Activated naive CD8-positive, alpha-beta T cell (primary cell): ENCODE results near the gene PHLPP2.

ENCODE experiments used
- H3K27ac Mint-ChIP-seq: one replicate; pipeline ENCODE4 v1.8.0; 2021; ENCODE audit warnings: mixed read lengths
- H3K27me3 Mint-ChIP-seq: one replicate; pipeline ENCODE4 v1.8.0; 2021; ENCODE audit warnings: mixed read lengths
- H3K36me3 Mint-ChIP-seq: one replicate; pipeline ENCODE4 v1.8.0; 2021; ENCODE audit warnings: mixed read lengths
- H3K4me1 Mint-ChIP-seq: one replicate; pipeline ENCODE4 v1.8.0; 2021; ENCODE audit warnings: low read depth, mixed read lengths
- H3K4me3 Mint-ChIP-seq: one replicate; pipeline ENCODE4 v1.8.0; 2021; ENCODE audit warnings: mild to moderate bottlenecking, mixed read lengths
- H3K9me3 Mint-ChIP-seq: one replicate; pipeline ENCODE4 v1.8.0; 2021; ENCODE audit warnings: low read depth, mixed read lengths

Gene PHLPP2, protein sequence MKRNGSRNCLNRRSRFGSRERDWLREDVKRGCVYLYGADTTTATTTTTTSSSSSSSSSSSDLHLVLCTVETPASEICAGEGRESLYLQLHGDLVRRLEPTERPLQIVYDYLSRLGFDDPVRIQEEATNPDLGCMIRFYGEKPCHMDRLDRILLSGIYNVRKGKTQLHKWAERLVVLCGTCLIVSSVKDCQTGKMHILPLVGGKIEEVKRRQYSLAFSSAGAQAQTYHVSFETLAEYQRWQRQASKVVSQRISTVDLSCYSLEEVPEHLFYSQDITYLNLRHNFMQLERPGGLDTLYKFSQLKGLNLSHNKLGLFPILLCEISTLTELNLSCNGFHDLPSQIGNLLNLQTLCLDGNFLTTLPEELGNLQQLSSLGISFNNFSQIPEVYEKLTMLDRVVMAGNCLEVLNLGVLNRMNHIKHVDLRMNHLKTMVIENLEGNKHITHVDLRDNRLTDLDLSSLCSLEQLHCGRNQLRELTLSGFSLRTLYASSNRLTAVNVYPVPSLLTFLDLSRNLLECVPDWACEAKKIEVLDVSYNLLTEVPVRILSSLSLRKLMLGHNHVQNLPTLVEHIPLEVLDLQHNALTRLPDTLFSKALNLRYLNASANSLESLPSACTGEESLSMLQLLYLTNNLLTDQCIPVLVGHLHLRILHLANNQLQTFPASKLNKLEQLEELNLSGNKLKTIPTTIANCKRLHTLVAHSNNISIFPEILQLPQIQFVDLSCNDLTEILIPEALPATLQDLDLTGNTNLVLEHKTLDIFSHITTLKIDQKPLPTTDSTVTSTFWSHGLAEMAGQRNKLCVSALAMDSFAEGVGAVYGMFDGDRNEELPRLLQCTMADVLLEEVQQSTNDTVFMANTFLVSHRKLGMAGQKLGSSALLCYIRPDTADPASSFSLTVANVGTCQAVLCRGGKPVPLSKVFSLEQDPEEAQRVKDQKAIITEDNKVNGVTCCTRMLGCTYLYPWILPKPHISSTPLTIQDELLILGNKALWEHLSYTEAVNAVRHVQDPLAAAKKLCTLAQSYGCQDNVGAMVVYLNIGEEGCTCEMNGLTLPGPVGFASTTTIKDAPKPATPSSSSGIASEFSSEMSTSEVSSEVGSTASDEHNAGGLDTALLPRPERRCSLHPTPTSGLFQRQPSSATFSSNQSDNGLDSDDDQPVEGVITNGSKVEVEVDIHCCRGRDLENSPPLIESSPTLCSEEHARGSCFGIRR (N-terminal part only)

GRCh38 chr16:71724320-71724751, at the start of gene PHLPP2:
TSS of gene PHLPP2 (minus strand) at chr16:71724701. CDS start at chr16:71714795, 9,906 bp downstream.
- Mint-ChIP-seq H3K4me1 (peaks cover 17% of the 10 kb centered on the region), H3K9me3 (no peaks in the 10 kb centered on the region), H3K36me3 (no peaks in the 10 kb centered on the region), H3K27ac (peak within 1 kb of the TSS; percentile 76), H3K27me3 (no peaks in the 10 kb centered on the region), H3K4me3 (peak within 1 kb of the TSS; percentile 90)

GRCh38 chr16:71771571-71771970, 47.1 kb upstream of the PHLPP2 start:
- no peak overlapping the region for H3K4me3 Mint-ChIP-seq
- no peaks in the 10 kb centered on the region for H3K27me3 Mint-ChIP-seq
- peaks cover 24% of the 10 kb centered on the region for H3K4me1 Mint-ChIP-seq
- peaks cover 7% of the 10 kb centered on the region for H3K36me3 Mint-ChIP-seq
- H3K9me3 Mint-ChIP-seq = no peaks in the 10 kb centered on the region
- no peak overlapping the region for H3K27ac Mint-ChIP-seq

- H3K4me1 Mint-ChIP-seq = peaks cover 10% of the 10 kb centered on the region
- no peaks in the 10 kb centered on the region for H3K27me3 Mint-ChIP-seq
- no peak overlapping the region for H3K27ac Mint-ChIP-seq
- no peaks in the 10 kb centered on the region for H3K9me3 Mint-ChIP-seq
- H3K4me3 Mint-ChIP-seq = no peak overlapping the region
- peaks cover 7% of the 10 kb centered on the region for H3K36me3 Mint-ChIP-seq
These were observed 44.7 kb upstream of the PHLPP2 start for GRCh38 chr16:71769222-71769621.

- peaks cover 10% of the 10 kb centered on the region for H3K4me1 Mint-ChIP-seq
- H3K4me3 Mint-ChIP-seq = no peak overlapping the region
- no peaks in the 10 kb centered on the region for H3K9me3 Mint-ChIP-seq
- peaks cover 7% of the 10 kb centered on the region for H3K36me3 Mint-ChIP-seq
- peak overlapping the region; percentile 56 for H3K27ac Mint-ChIP-seq
- H3K27me3 Mint-ChIP-seq = no peaks in the 10 kb centered on the region
These were observed 42.8 kb upstream of the PHLPP2 start for GRCh38 chr16:71767060-71767900.

DNA sequence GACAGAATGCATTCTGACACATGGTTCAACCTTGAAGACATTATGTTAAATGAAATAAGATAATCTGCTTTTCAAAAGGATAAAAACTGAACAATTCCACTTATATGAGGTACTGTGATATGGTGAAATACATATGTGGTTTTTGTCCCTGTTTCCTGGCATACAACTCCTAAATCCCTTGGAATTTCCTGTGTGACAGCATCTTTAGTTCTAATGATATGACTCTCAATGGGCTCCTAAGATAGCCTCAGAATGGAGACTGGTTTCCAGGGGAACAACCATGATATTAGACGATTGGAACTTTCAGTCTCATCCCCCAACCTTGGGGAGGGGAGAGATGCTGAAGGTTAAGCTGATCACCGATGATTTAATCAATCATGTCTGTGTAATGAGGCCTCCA, 37.7 kb upstream of the PHLPP2 start:
- H3K4me3 Mint-ChIP-seq = no peak overlapping the region
- no peaks in the 10 kb centered on the region for H3K27me3 Mint-ChIP-seq
- peaks cover 4% of the 10 kb centered on the region for H3K4me1 Mint-ChIP-seq
- no peaks in the 10 kb centered on the region for H3K36me3 Mint-ChIP-seq
- no peak overlapping the region for H3K27ac Mint-ChIP-seq
- no peaks in the 10 kb centered on the region for H3K9me3 Mint-ChIP-seq

DNA sequence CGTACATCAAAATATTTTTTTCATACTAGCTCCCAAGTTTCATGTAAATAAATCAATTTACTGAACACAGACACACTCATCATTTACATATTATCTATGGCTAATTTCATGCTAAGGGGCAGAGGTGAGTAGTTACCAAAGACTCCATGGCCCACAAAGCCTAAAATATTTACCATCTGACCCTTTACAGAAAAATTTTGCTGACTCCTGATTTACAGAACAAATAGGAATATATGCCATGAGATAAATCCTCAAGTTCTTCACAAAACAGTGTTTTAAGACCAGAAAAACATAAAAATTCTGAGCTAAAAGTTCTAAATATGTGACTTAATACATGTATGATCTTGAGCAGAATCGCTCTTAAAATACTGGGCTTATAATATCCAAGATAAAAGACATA, 36.6 kb upstream of the PHLPP2 start:
- no peaks in the 10 kb centered on the region for H3K36me3 Mint-ChIP-seq
- H3K27me3 Mint-ChIP-seq = no peaks in the 10 kb centered on the region
- H3K4me1 Mint-ChIP-seq = peaks cover 2% of the 10 kb centered on the region
- no peaks in the 10 kb centered on the region for H3K9me3 Mint-ChIP-seq
- no peak overlapping the region for H3K4me3 Mint-ChIP-seq
- no peak overlapping the region for H3K27ac Mint-ChIP-seq

GRCh38 chr16:71758293-71758760, 33.8 kb upstream of the PHLPP2 start:
- Mint-ChIP-seq H3K27ac (no peak overlapping the region), H3K4me1 (peaks cover 7% of the 10 kb centered on the region), H3K9me3 (no peaks in the 10 kb centered on the region), H3K36me3 (peaks cover 2% of the 10 kb centered on the region), H3K27me3 (no peaks in the 10 kb centered on the region), H3K4me3 (no peak overlapping the region)

- Mint-ChIP-seq H3K27ac (peak overlapping the region; percentile 84), H3K4me1 (peaks cover 7% of the 10 kb centered on the region), H3K27me3 (no peaks in the 10 kb centered on the region), H3K36me3 (peaks cover 7% of the 10 kb centered on the region), H3K4me3 (no peak overlapping the region), H3K9me3 (no peaks in the 10 kb centered on the region)
These were observed 30.2 kb upstream of the PHLPP2 start for GRCh38 chr16:71754652-71755051.

DNA sequence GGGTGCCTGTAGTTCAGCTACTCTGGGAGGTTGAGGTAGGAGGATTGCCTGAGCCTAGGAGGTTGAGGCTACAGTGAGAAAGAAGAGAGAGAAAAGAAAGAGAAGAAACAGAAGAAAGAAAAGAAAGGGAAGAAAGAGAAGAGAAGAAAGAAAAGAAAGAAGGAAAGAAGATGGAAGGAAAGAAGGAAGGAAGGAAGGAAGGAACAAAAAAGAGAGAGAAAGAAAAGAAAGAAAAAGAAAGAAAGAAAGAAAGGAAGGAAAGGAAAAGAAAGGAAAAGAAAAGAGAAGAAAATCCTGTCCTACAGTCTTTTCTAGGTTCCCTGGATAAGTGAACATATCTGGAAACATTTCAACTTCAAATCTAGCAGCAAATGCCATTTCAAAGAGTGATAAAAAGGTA, 29.6 kb upstream of the PHLPP2 start:
- H3K4me3 Mint-ChIP-seq = no peak overlapping the region
- H3K36me3 Mint-ChIP-seq = peaks cover 8% of the 10 kb centered on the region
- H3K9me3 Mint-ChIP-seq = no peaks in the 10 kb centered on the region
- peaks cover 7% of the 10 kb centered on the region for H3K4me1 Mint-ChIP-seq
- no peaks in the 10 kb centered on the region for H3K27me3 Mint-ChIP-seq
- H3K27ac Mint-ChIP-seq = peak overlapping the region; percentile 54

DNA sequence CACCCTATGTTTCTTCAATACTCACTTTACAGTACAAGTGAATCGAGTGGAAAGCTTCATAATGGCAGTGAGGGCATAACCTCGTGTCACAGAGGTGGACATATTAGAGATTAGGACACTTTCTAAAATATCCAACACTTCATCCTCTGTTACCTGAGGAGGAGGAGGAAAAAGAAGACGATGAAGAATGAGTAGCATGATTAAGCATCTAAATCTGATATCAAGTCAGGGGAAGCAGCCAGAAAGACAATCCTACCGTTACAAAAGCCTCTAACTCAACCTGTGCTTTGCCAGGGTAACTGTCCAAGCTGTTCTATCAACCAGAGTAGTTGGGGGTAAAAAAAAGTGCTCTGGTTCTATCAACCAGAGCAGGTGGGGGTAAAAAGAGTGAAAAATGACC, 23.7 kb upstream of the PHLPP2 start:
- Mint-ChIP-seq H3K9me3 (no peaks in the 10 kb centered on the region), H3K36me3 (peaks cover 12% of the 10 kb centered on the region), H3K27me3 (no peaks in the 10 kb centered on the region), H3K27ac (peak overlapping the region; percentile 34), H3K4me1 (peaks cover 2% of the 10 kb centered on the region), H3K4me3 (no peak overlapping the region)

DNA sequence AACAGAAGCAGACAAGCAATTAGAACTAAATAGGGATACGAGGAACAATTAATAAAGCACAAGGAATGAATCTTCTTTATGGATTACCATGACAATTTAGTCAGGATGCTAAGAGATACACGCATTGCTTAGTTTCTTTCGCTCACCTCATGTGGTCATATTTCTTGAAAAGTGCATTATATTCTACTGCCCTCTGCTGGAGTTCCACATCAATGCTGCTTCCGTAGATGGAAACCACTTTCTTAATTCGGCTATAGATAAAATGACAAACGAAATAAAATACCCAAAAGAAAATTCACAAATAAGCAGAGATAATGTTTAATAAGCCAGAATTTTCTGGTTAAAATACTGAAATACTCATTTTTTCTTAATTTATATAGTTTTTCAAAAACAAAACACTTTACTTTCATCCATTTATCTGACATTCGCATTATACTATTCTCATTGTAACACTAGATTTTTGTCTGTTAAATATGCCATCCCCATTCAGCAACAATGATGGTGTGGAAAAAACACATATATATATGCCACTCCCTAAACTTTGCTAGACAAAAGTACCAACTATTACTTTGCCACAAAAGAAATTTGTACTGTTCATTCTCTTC, 22.0 kb upstream of the PHLPP2 start:
- Mint-ChIP-seq H3K36me3 (peaks cover 12% of the 10 kb centered on the region), H3K9me3 (no peaks in the 10 kb centered on the region), H3K4me3 (no peak overlapping the region), H3K4me1 (peaks cover 2% of the 10 kb centered on the region), H3K27me3 (no peaks in the 10 kb centered on the region), H3K27ac (no peak overlapping the region)

DNA sequence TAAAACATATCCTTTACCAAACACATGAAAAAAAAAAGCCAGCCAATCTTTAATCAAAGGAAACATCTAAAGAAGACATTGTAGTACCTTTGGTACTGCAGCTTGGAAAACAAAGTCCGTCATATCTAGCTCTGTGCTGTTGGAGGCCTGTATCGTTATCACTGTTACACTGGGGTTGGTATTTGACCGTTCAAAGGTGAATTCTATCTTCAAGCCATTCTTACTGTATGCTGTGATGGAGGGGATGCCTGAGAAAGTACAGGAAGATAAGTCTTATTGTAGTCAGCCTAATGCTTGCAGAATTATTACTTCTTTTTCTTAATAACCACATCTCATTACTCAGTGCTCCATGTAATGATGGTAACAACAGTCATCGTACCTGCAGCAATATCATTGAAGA, 14.4 kb upstream of the PHLPP2 start:
- Mint-ChIP-seq H3K27ac (no peak overlapping the region), H3K4me3 (no peak overlapping the region), H3K27me3 (no peaks in the 10 kb centered on the region), H3K4me1 (no peaks in the 10 kb centered on the region), H3K9me3 (no peaks in the 10 kb centered on the region), H3K36me3 (peaks cover 3% of the 10 kb centered on the region)

DNA sequence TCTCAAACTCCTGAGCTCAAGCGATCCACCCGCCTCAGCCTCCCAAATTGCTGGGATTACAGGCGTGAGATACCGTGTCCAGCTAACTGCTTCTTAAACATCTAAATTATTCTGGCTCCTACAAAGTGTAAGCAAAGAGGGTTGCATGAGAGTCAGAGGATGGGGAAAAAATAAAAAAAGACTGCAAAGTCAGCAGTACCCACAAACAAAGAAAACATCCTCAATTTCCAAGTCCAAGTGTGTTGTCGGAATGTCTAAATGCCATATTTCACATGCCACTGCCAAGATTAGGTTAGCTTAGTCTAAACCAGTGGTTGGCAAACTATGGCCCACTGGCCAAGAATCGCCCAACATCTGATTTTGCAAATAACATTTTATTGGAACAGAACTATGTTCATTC, 13.0 kb upstream of the PHLPP2 start:
- Mint-ChIP-seq H3K36me3 (peaks cover 3% of the 10 kb centered on the region), H3K9me3 (no peaks in the 10 kb centered on the region), H3K4me1 (no peaks in the 10 kb centered on the region), H3K4me3 (no peak overlapping the region), H3K27me3 (no peaks in the 10 kb centered on the region), H3K27ac (no peak overlapping the region)

DNA sequence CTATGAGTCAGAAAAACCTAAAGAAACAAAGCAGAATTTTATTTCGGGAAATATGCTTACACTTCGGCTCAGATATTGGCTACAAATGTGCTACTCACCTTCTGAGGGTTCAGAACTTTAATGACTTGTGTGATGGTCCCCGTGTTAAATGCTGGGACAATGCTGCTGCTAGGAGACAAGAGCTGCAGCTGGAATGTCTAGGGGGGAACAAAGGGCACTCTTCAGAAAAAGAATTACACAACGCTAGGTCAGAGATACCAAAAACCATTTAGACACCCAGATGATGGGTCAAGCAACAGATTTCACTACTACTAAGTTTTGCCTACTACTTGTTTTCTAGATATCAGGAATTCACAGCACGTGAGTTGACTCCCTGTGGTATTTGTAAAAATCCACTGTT, 10.0 kb upstream of the PHLPP2 start:
- no peak overlapping the region for H3K27ac Mint-ChIP-seq
- H3K27me3 Mint-ChIP-seq = no peaks in the 10 kb centered on the region
- no peaks in the 10 kb centered on the region for H3K9me3 Mint-ChIP-seq
- H3K4me3 Mint-ChIP-seq = no peak overlapping the region
- no peaks in the 10 kb centered on the region for H3K4me1 Mint-ChIP-seq
- H3K36me3 Mint-ChIP-seq = peaks cover 3% of the 10 kb centered on the region
